Stimulated activated CD4-positive, alpha-beta T cell treated with anti-CD3 and anti-CD28 coated beads, Interleukin-12 subunit alpha, Interleukin-12 subunit beta, amount 100 ng/mL, for 48 hours (primary cell): ENCODE data around the gene HECTD4.
A peak's percentile ranks its signal among the peaks of the same experiment; 100 is the strongest.
"Not testable (repeated sequence)": the region's sequence is repeated elsewhere in the genome, so short reads cannot be mapped to it uniquely, and the experiment has no call there.

ENCODE experiments used
- DNase-seq, 3 donors: peaks; one replicate each; pipeline ENCODE4 v3.0.0-alpha.2; 2020; ENCODE audit warnings: low read depth in 2 of 3, low spot score in 1 of 3

HECTD4 gene

GRCh38 chr12:112406519-112407488, 24.6 kb upstream of the HECTD4 start:
- DNase-seq: no peak

- DNase-seq: no peak
Observed at GRCh38 chr12:112401903-112402498, 19.8 kb upstream of the HECTD4 start.

- DNase-seq: no peak
Observed at GRCh38 chr12:112401054-112401453, 18.8 kb upstream of the HECTD4 start.

GRCh38 chr12:112393328-112393727, 11.1 kb upstream of the HECTD4 start:
- no peak for DNase-seq

- DNase-seq: not testable (repeated sequence)
Observed at GRCh38 chr12:112389922-112390654, 7.9 kb upstream of the HECTD4 start.

- no peak for DNase-seq
Observed at GRCh38 chr12:112389228-112389627, 7.0 kb upstream of the HECTD4 start.

GRCh38 chr12:112386726-112387125, 4.5 kb upstream of the HECTD4 start:
- DNase-seq: no peak

- DNase-seq: no peak
Observed at GRCh38 chr12:112382866-112383265, 635 bp upstream of the HECTD4 start.

GRCh38 chr12:112381406-112381882, 787 bp downstream of the HECTD4 start:
- DNase-seq: peak in 1 of 3 donors; percentile 24

- no peak for DNase-seq
Observed at GRCh38 chr12:112380663-112381405, 1.4 kb downstream of the HECTD4 start.

- no peak for DNase-seq
Observed at GRCh38 chr12:112375105-112375504, 7.1 kb downstream of the HECTD4 start.

GRCh38 chr12:112374166-112374740, 8.0 kb downstream of the HECTD4 start:
- DNase-seq: no peak

- no peak for DNase-seq
Observed at GRCh38 chr12:112370868-112371510, 11.2 kb downstream of the HECTD4 start.

- no peak for DNase-seq
Observed at GRCh38 chr12:112370199-112370598, 12.0 kb downstream of the HECTD4 start.

GRCh38 chr12:112368856-112369255, 13.4 kb downstream of the HECTD4 start:
- DNase-seq: no peak

- DNase-seq: no peak
Observed at GRCh38 chr12:112367965-112368364, 14.3 kb downstream of the HECTD4 start.

- DNase-seq: no peak
Observed at GRCh38 chr12:112362310-112362709, 19.9 kb downstream of the HECTD4 start.

- DNase-seq: no peak
Observed at GRCh38 chr12:112361271-112361670, 21.0 kb downstream of the HECTD4 start.

- DNase-seq: no peak
Observed at GRCh38 chr12:112359290-112359689, 22.9 kb downstream of the HECTD4 start.

- DNase-seq: no peak
Observed at GRCh38 chr12:112357214-112357613, 25.0 kb downstream of the HECTD4 start.
